Neural progenitor cell (in vitro differentiated cells): ENCODE data around the gene ATP1A1.

Source experiments
- EZH2phosphoT487 ChIP-seq: fragments of 200-600 bp; sonication (generic); IDR thresholded peaks from 2 replicates; pipeline ENCODE4 v1.6.1; 2017; ENCODE audit warnings: antibody characterized with exemption
- TF ChIP-seq, protein P1 (sequence below): fragments of 200-600 bp; sonication (generic); IDR thresholded peaks from 2 replicates; pipeline ENCODE4 v1.5.1; 2017; ENCODE audit warnings: antibody characterized with exemption, mild to moderate bottlenecking

DNA sequence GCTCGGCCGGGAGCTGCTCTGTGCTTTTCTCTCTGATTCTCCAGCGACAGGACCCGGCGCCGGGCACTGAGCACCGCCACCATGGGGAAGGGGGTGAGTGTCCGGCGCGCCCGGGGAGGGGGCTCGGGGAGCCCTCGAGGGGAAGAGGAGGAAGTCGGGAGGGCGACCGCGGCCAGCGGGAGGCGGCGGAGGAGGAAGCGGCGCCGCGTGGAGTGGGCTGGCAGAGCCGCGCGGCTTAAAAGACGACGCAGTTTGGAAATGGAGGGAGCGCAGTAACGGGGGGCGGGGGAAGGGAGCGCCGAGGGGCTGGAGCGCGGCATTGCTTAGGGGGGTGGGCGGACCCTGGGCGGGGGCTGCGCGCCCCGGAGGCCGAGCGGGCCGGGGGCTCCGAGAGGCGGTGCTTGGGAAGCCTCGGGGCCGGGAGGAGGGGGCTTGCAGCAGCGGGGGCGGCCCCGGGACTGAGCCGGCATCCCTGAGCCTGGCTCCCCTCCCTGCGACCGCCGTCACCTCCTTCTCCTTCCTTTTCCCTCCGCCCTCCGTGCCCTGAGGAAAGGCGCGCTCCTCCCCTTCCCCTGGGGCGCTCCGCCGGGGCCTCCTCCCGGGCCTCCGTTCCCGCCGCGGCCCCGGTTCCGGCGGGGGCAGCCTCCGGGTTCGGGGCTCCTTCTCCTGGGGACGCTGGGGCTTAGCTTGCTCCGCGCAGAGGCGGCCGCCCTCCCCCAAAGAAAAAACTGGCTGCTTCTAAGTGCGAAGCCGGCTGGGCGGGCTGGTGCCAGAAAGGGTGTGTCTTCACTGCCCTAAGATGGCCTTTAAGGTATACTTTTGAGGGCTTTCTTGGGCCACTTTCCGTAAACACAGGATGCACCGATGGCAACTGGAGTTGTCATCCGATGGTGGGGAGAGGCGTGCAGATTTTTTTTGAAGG is 648 bp downstream of the ATP1A1 start:
- TF ChIP-seq EZH2phosphoT487, result no peak
- TF ChIP-seq, protein P1, sequence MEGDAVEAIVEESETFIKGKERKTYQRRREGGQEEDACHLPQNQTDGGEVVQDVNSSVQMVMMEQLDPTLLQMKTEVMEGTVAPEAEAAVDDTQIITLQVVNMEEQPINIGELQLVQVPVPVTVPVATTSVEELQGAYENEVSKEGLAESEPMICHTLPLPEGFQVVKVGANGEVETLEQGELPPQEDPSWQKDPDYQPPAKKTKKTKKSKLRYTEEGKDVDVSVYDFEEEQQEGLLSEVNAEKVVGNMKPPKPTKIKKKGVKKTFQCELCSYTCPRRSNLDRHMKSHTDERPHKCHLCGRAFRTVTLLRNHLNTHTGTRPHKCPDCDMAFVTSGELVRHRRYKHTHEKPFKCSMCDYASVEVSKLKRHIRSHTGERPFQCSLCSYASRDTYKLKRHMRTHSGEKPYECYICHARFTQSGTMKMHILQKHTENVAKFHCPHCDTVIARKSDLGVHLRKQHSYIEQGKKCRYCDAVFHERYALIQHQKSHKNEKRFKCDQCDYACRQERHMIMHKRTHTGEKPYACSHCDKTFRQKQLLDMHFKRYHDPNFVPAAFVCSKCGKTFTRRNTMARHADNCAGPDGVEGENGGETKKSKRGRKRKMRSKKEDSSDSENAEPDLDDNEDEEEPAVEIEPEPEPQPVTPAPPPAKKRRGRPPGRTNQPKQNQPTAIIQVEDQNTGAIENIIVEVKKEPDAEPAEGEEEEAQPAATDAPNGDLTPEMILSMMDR, result no peak
